HepG2 (cell line): ENCODE measurements around the gene ATP6V1G2. TPM values are rescaled to one million over a fixed set of nuclear protein-coding genes. Genes with fewer than 3 reads are reported as not detected.
A peak's percentile ranks its signal among the peaks of the same experiment; 100 is the strongest.

Experiments
- GATAD1 ChIP-seq: IDR thresholded peaks from 2 replicates; pipeline ENCODE4 v1.6.1; 2016; ENCODE audit warnings: missing genetic modification reagents, missing compliant biosample characterization
- GLMP ChIP-seq: sonication (generic); formaldehyde crosslinking; IDR thresholded peaks from 2 replicates; pipeline ENCODE4 v1.9.0; 2021; ENCODE audit warnings: missing genetic modification reagents, mild to moderate bottlenecking, borderline replicate concordance
- GPN1 ChIP-seq: sonication (generic); formaldehyde crosslinking; IDR thresholded peaks from 2 replicates; pipeline ENCODE4 v1.5.1; 2020; ENCODE audit warnings: missing genetic modification reagents, borderline replicate concordance
- HNRNPK ChIP-seq: fragments of 200-400 bp; formaldehyde crosslinking; IDR thresholded peaks from 2 replicates; pipeline ENCODE4 v1.6.1; 2018; ENCODE audit warnings: low read length, low read depth, moderate library complexity, mild to moderate bottlenecking; ENCODE audit not compliant: poor library complexity, severe bottlenecking
- HNRNPLL ChIP-seq: fragments of 200-400 bp; formaldehyde crosslinking; IDR thresholded peaks from 2 replicates; pipeline ENCODE4 v1.6.1; 2017; ENCODE audit warnings: mild to moderate bottlenecking, low read depth, low read length; ENCODE audit not compliant: poor library complexity, severe bottlenecking
- KLF6 ChIP-seq: IDR thresholded peaks from 2 replicates; pipeline ENCODE4 v1.8.0; 2016; ENCODE audit warnings: missing biosample characterization, missing genetic modification reagents
- ONECUT2 ChIP-seq: sonication (generic); formaldehyde crosslinking; IDR thresholded peaks from 2 replicates; pipeline ENCODE4 v1.4.0; 2020; ENCODE audit warnings: missing genetic modification reagents
- RFX1 ChIP-seq: fragments of 450-650 bp; IDR thresholded peaks from 2 replicates; pipeline ENCODE4 v1.6.1; 2017
- RXRB ChIP-seq: IDR thresholded peaks from 2 replicates; pipeline ENCODE4 v1.6.1; 2016; ENCODE audit warnings: borderline replicate concordance, missing genetic modification reagents, missing compliant biosample characterization
- SALL1 ChIP-seq: sonication (generic); formaldehyde crosslinking; IDR thresholded peaks from 2 replicates; pipeline ENCODE4 v1.8.0; 2022; ENCODE audit warnings: mild to moderate bottlenecking, missing genetic modification reagents
- SIN3A ChIP-seq: IDR thresholded peaks from 2 replicates; pipeline ENCODE4 v1.6.1; 2011; ENCODE audit warnings: low read depth, mild to moderate bottlenecking, control low read depth, low read length, borderline replicate concordance
- TFE3 ChIP-seq: IDR thresholded peaks from 2 replicates; pipeline ENCODE4 v1.6.1; 2016
- USF2 ChIP-seq, 2 experiments: sonication (generic) in 1 of 2; formaldehyde crosslinking in 1 of 2; IDR thresholded peaks; 2 replicates each; pipeline versions ENCODE4 v1.5.1 to v1.6.1; 2011 to 2020; ENCODE audit warnings: borderline replicate concordance in 1 of 2, low read depth in 1 of 2, low read length in 1 of 2, mild to moderate bottlenecking in 1 of 2, missing genetic modification reagents in 1 of 2, moderate library complexity in 1 of 2
- ZIK1 ChIP-seq: sonication (generic); formaldehyde crosslinking; IDR thresholded peaks from 2 replicates; pipeline ENCODE4 v1.5.0; 2020; ENCODE audit warnings: mild to moderate bottlenecking, low read depth, missing genetic modification reagents, borderline replicate concordance
- ZNF124 ChIP-seq: sonication (generic); formaldehyde crosslinking; IDR thresholded peaks from 2 replicates; pipeline ENCODE4 v1.4.0; 2020; ENCODE audit warnings: missing genetic modification reagents
- ZNF18 ChIP-seq: sonication (generic); formaldehyde crosslinking; IDR thresholded peaks from 2 replicates; pipeline ENCODE4 v1.8.0; 2022; ENCODE audit warnings: mild to moderate bottlenecking, missing genetic modification reagents; ENCODE audit not compliant: insufficient replicate concordance
- ZNF609 ChIP-seq: sonication (generic); formaldehyde crosslinking; IDR thresholded peaks from 2 replicates; pipeline ENCODE4 v1.4.0; 2020; ENCODE audit warnings: mild to moderate bottlenecking, missing genetic modification reagents, borderline replicate concordance
- polyA plus RNA-seq, 8 experiments: library from polyadenylated mRNA; depleted of rRNA in 3 of 8; stranded (reverse) in 7 of 8; unstranded in 1 of 8; fragments of >200 nt; fragmentation: Illumina TruSeq in 4 of 8; extraction: Trizol in 4 of 8; gene quantifications; 2 replicates each; pipeline versions ENCODE4 v1.2.1 to v1.2.3, GENCODE V29; 2011 to 2016; ENCODE audit warnings: low read depth in 4 of 8, missing spikeins in 1 of 8, mixed read lengths in 1 of 8; ENCODE audit not compliant: insufficient read depth in 1 of 8
- total RNA-seq, 5 experiments: library from RNA; depleted of rRNA; stranded (reverse); fragments of >200 nt; fragmentation: Illumina TruSeq; extraction: Trizol; gene quantifications; 2 replicates each; pipeline ENCODE4 v1.2.3, GENCODE V29; 2016; ENCODE audit warnings: low read depth in 1 of 5

Gene ATP6V1G2
- total and polyA plus RNA-seq, 2 of the 13 experiments (the other 11 are each of a cell fraction or from before 2014, with no cell fraction given): 0.27 to 0.83 TPM

- TF ChIP-seq ZNF609 (CRISPR knock-in tag) (no peak), USF2 (IDR thresholded peaks at IDR 0.05; ENCODE audit: low read depth, low read length) (no peak), USF2 (CRISPR knock-in tag; IDR thresholded peaks at IDR 0.05; ENCODE audit: borderline replicate concordance) (no peak), GPN1 (CRISPR knock-in tag) (no peak), ONECUT2 (no peak), SALL1 (peak; percentile 81), ZNF18 (CRISPR knock-in tag) (no peak), HNRNPK (peak; percentile 37), RFX1 (no peak), GLMP (no peak), ZIK1 (CRISPR knock-in tag) (0 out of 2 replicates have a peak, but pooled peaks have one; percentile 26), HNRNPLL (no peak), KLF6 (CRISPR knock-in tag) (0 out of 2 replicates have a peak, but pooled peaks have one; percentile 30), TFE3 (no peak; the same call in 1 of the 2 replicates), RXRB (peak; percentile 57; the same call in 1 of the 2 replicates), GATAD1 (CRISPR knock-in tag) (peak; percentile 86), ZNF124 (CRISPR knock-in tag) (no peak), SIN3A (peak; percentile 47; the same call in 1 of the 2 replicates)
Observed at GRCh38 chr6:31546339-31546957, at the start of gene ATP6V1G2 (continued).
